Fibroblast of villous mesenchyme (primary cell): ENCODE results near the gene CALU. TPM values are rescaled to one million over a fixed set of nuclear protein-coding genes. Genes with fewer than 3 reads are reported as not detected.

Experiments used
- DNase-seq: peaks from one replicate; pipeline ENCODE4 v3.0.0-alpha.2; 2010; ENCODE audit warnings: low read depth
- H3K4me3 ChIP-seq: 2 replicates; pipeline ENCODE4 v1.5.1; 2011; ENCODE audit warnings: low read depth, mild to moderate bottlenecking, low read length
- CTCF ChIP-seq: IDR thresholded peaks from 2 replicates; pipeline ENCODE4 v1.5.1; 2012; ENCODE audit warnings: low read depth, mild to moderate bottlenecking, low read length; ENCODE audit not compliant: insufficient read depth
- total RNA-seq: library from RNA; depleted of rRNA; stranded (reverse); fragments of >200 nt; gene quantifications from 2 replicates; pipeline ENCODE4 v1.2.3, GENCODE V29; 2012

Gene CALU
- total RNA-seq, 1 donor, result 855 TPM

GRCh38 chr7:128729494-128729893 lies 9.7 kb upstream of the CALU start:
- no peak for DNase-seq
- no peak overlapping the region for H3K4me3 ChIP-seq
- TF ChIP-seq CTCF, result no peak

- no peak overlapping the region for H3K4me3 ChIP-seq
- TF ChIP-seq CTCF, result no peak
- DNase-seq, result no peak
These were observed 8.0 kb upstream of the CALU start for GRCh38 chr7:128731184-128731583.

GRCh38 chr7:128732521-128733277 lies 6.5 kb upstream of the CALU start:
- DNase-seq, result no peak
- H3K4me3 ChIP-seq, result no peak overlapping the region
- no peak for TF ChIP-seq CTCF

- DNase-seq, result no peak
- no peak overlapping the region for H3K4me3 ChIP-seq
- TF ChIP-seq CTCF, result no peak
These were observed 5.9 kb upstream of the CALU start for GRCh38 chr7:128733278-128733645.

- H3K4me3 ChIP-seq, result no peak overlapping the region
- TF ChIP-seq CTCF, result no peak
- no peak for DNase-seq
These were observed 4.3 kb upstream of the CALU start for GRCh38 chr7:128734890-128735289.

- DNase-seq, result no peak
- TF ChIP-seq CTCF, result no peak
- no peak overlapping the region for H3K4me3 ChIP-seq
These were observed 3.7 kb upstream of the CALU start for GRCh38 chr7:128735436-128735835.

GRCh38 chr7:128737441-128737840 lies 1.7 kb upstream of the CALU start:
- no peak for DNase-seq
- TF ChIP-seq CTCF, result no peak
- no peak overlapping the region for H3K4me3 ChIP-seq
